B cell (primary cell): ENCODE measurements around the gene TEAD1.

Source experiments
- CTCF ChIP-seq: fragments of 200-600 bp; IDR thresholded peaks from one replicate; pipeline ENCODE4 v1.8.0; 2022; ENCODE audit warnings: antibody characterized with exemption, mild to moderate bottlenecking
- EZH2 ChIP-seq: IDR thresholded peaks from 2 replicates; pipeline ENCODE4 v1.6.1; 2012; ENCODE audit warnings: borderline replicate concordance, low read depth, mild to moderate bottlenecking, moderate library complexity, low read length; ENCODE audit not compliant: insufficient read depth, poor library complexity, severe bottlenecking

- TF ChIP-seq EZH2, result no peak
- TF ChIP-seq CTCF, result no peak
Observed at GRCh38 chr11:12752868-12753524, 78.8 kb downstream of the TEAD1 start.
